A549 (cell line): ENCODE data around the gene ACD. TPM values are rescaled to one million over a fixed set of nuclear protein-coding genes. Genes with fewer than 3 reads are reported as not detected.

Experiments used
- ATAC-seq, 2 experiments: fragments of 200-7000 bp in 1 of 2; fragments of >200 bp in 1 of 2; cut with Nextera tagmentation in 1 of 2; cut with Tn5 transposase in 1 of 2; 3 replicates each; pipeline versions ENCODE4 v1.8.0 to v1.9.1; 2018 to 2020; ENCODE audit warnings: mild to moderate bottlenecking in 1 of 2, moderate library complexity in 1 of 2
- CTCF ChIA-PET: fragments of 300-600 bp; sonication (Branson Sonifier 250); formaldehyde crosslinking; extraction: SDS; loops from one replicate; lab custom pipeline; 2021; ENCODE audit warnings: antibody characterized with exemption, inconsistent platforms; lab: Yijun Ruan, JAX
- POLR2A ChIA-PET: fragments of 350-600 bp; formaldehyde crosslinking; extraction: SDS; loops from one replicate; lab custom pipeline; 2021; ENCODE audit warnings: antibody characterized with exemption, inconsistent platforms; lab: Yijun Ruan, JAX
- DNase-seq, 2 experiments: peaks; one replicate each; pipeline versions ENCODE4 v3.0.0 to v3.0.0-alpha.2; 2011 to 2016; ENCODE audit warnings: low read depth in 1 of 2, low spot score in 1 of 2
- FAIRE-seq: peaks from 2 replicates; lab custom pipeline; 2011; peaks lifted over from hg19 to GRCh38; lab: Jason Lieb, UNC
- H3K27ac ChIP-seq, 2 experiments: fragments of >200 bp; sonication (Bioruptor Twin); formaldehyde crosslinking; 3 replicates each; pipeline ENCODE4 v1.5.1; 2016 to 2017
- H3K4me1 ChIP-seq: fragments of >200 bp; sonication (Bioruptor Twin); formaldehyde crosslinking; 3 replicates; pipeline ENCODE4 v1.6.1; 2016
- H3K4me2 ChIP-seq: fragments of >200 bp; sonication (Bioruptor Twin); formaldehyde crosslinking; 3 replicates; pipeline ENCODE4 v1.6.1; 2016
- H3K4me3 ChIP-seq: fragments of >200 bp; sonication (Bioruptor Twin); formaldehyde crosslinking; 3 replicates; pipeline ENCODE4 v1.5.1; 2016
- H3K9me3 ChIP-seq: fragments of >200 bp; sonication (Bioruptor Twin); formaldehyde crosslinking; 3 replicates; pipeline ENCODE4 v1.6.1; 2016
- CBX2 ChIP-seq: fragments of 200-600 bp; sonication (generic); IDR thresholded peaks from 2 replicates; pipeline ENCODE4 v1.6.1; 2016; ENCODE audit warnings: low read depth, mild to moderate bottlenecking, borderline replicate concordance
- CHD2 ChIP-seq: fragments of 150-350 bp; IDR thresholded peaks from 2 replicates; pipeline ENCODE4 v1.6.1; 2014; ENCODE audit warnings: low read length; ENCODE audit not compliant: partially characterized antibody
- CTCF ChIP-seq: fragments of >200 bp; sonication (Bioruptor Twin); formaldehyde crosslinking; IDR thresholded peaks from 3 replicates; pipeline ENCODE4 v1.5.1; 2016
- ESRRA ChIP-seq: fragments of 150-350 bp; IDR thresholded peaks from 2 replicates; pipeline ENCODE4 v1.6.1; 2014; ENCODE audit warnings: mild to moderate bottlenecking, low read length, borderline replicate concordance
- FOSB ChIP-seq: fragments of 250-450 bp; sonication (Bioruptor Pico); IDR thresholded peaks from 2 replicates; pipeline ENCODE4 v1.5.0; 2020; ENCODE audit warnings: mild to moderate bottlenecking, moderate library complexity
- FOXS1 ChIP-seq: fragments of 250-450 bp; sonication (Bioruptor Pico); IDR thresholded peaks from 2 replicates; pipeline ENCODE4 v1.5.0; 2020; ENCODE audit warnings: mild to moderate bottlenecking, moderate library complexity
- GATA3 ChIP-seq: IDR thresholded peaks from 2 replicates; pipeline ENCODE4 v1.6.1; 2012; ENCODE audit warnings: borderline replicate concordance
- HES2 ChIP-seq: fragments of >200 bp; sonication (Bioruptor Twin); formaldehyde crosslinking; IDR thresholded peaks from 2 replicates; pipeline ENCODE4 v1.6.1; 2016
- HMGXB4 ChIP-seq: fragments of 250-450 bp; sonication (Bioruptor Pico); IDR thresholded peaks from 2 replicates; pipeline ENCODE4 v1.5.0; 2021; ENCODE audit warnings: mild to moderate bottlenecking, moderate library complexity, borderline replicate concordance
- HOXB13 ChIP-seq: fragments of 250-450 bp; sonication (Bioruptor Pico); IDR thresholded peaks from 2 replicates; pipeline ENCODE4 v1.5.0; 2020; ENCODE audit warnings: low read depth, mild to moderate bottlenecking, moderate library complexity
- HOXB5 ChIP-seq: fragments of 250-450 bp; sonication (Bioruptor Pico); IDR thresholded peaks from 2 replicates; pipeline ENCODE4 v1.5.0; 2020; ENCODE audit warnings: mild to moderate bottlenecking, moderate library complexity
- JUN ChIP-seq, 2 experiments: fragments of >200 bp; sonication (Bioruptor Twin); formaldehyde crosslinking; IDR thresholded peaks; 2 replicates in 1 of 2; 3 replicates in 1 of 2; pipeline ENCODE4 v1.6.1; 2016 to 2017
- KDM5A ChIP-seq: fragments of 200-600 bp; sonication (generic); IDR thresholded peaks from 2 replicates; pipeline ENCODE4 v1.6.1; 2016; ENCODE audit warnings: antibody characterized with exemption, mild to moderate bottlenecking
- MAZ ChIP-seq: fragments of 150-350 bp; IDR thresholded peaks from 2 replicates; pipeline ENCODE4 v1.6.1; 2014; ENCODE audit warnings: antibody characterized with exemption, low read depth, low read length, borderline replicate concordance
- MYC ChIP-seq: IDR thresholded peaks from 2 replicates; pipeline ENCODE4 v1.6.1; 2012; ENCODE audit warnings: mild to moderate bottlenecking, inconsistent platforms, low read length, improper control_type of control experiment, borderline replicate concordance
- NFE2L2 ChIP-seq: fragments of 150-350 bp; conservative IDR thresholded peaks from 2 replicates; pipeline ENCODE4 v1.6.1; 2014; ENCODE audit warnings: low read length
- NPAS2 ChIP-seq: fragments of 250-450 bp; sonication (Bioruptor Pico); IDR thresholded peaks from 2 replicates; pipeline ENCODE4 v1.8.0; 2022; ENCODE audit warnings: mild to moderate bottlenecking, moderate library complexity, borderline replicate concordance
- POLR2A ChIP-seq: IDR thresholded peaks from 2 replicates; pipeline ENCODE4 v1.6.1; 2012; ENCODE audit warnings: mild to moderate bottlenecking, low read length
- POLR2AphosphoS2 ChIP-seq: conservative IDR thresholded peaks from 2 replicates; pipeline ENCODE4 v1.6.1; 2012; ENCODE audit warnings: low read length, improper control_type of control experiment, inconsistent platforms
- RARB ChIP-seq: fragments of 250-450 bp; sonication (Bioruptor Pico); IDR thresholded peaks from 2 replicates; pipeline ENCODE4 v1.8.0; 2021; ENCODE audit warnings: mild to moderate bottlenecking, moderate library complexity
- RCOR1 ChIP-seq: fragments of 150-350 bp; IDR thresholded peaks from 2 replicates; pipeline ENCODE4 v1.6.1; 2014; ENCODE audit warnings: antibody characterized with exemption, low read length, low read depth
- REST ChIP-seq: fragments of 200-600 bp; sonication (generic); IDR thresholded peaks from 2 replicates; pipeline ENCODE4 v1.6.1; 2016; ENCODE audit warnings: antibody characterized with exemption, mild to moderate bottlenecking, moderate library complexity
- RNF2 ChIP-seq: fragments of 200-600 bp; sonication (generic); IDR thresholded peaks from 2 replicates; pipeline ENCODE4 v1.6.1; 2016; ENCODE audit warnings: low read depth, mild to moderate bottlenecking, antibody characterized with exemption, moderate library complexity, borderline replicate concordance
- SMC3 ChIP-seq: fragments of >200 bp; sonication (Bioruptor Twin); formaldehyde crosslinking; IDR thresholded peaks from 3 replicates; pipeline ENCODE4 v1.6.1; 2018; ENCODE audit warnings: inconsistent platforms
- SREBF2 ChIP-seq: fragments of 450-650 bp; IDR thresholded peaks from 2 replicates; pipeline ENCODE4 v1.6.1; 2014; ENCODE audit warnings: mild to moderate bottlenecking, moderate library complexity
- TP53 ChIP-seq: fragments of 250-450 bp; sonication (Bioruptor Pico); IDR thresholded peaks from 2 replicates; pipeline ENCODE4 v1.5.0; 2021; ENCODE audit warnings: mild to moderate bottlenecking, moderate library complexity
- ZFP36 ChIP-seq: fragments of 450-650 bp; IDR thresholded peaks from 2 replicates; pipeline ENCODE4 v1.6.1; 2014; ENCODE audit warnings: borderline replicate concordance; ENCODE audit not compliant: partially characterized antibody
- ZNF302 ChIP-seq: fragments of 250-450 bp; sonication (Bioruptor Pico); IDR thresholded peaks from 2 replicates; pipeline ENCODE4 v1.9.0; 2021; ENCODE audit warnings: inconsistent platforms, mild to moderate bottlenecking, moderate library complexity
- WGBS: methylation state at CpG from one replicate; pipeline ENCODE4 v1.1.6; 2017; ENCODE audit errors: missing lambda C conversion rate; 5-methylcytosine and 5-hydroxymethylcytosine counted together
- polyA plus RNA-seq, 4 experiments: library from polyadenylated mRNA; depleted of rRNA in 3 of 4; stranded (reverse); fragments of >200 nt; fragmentation: RNase III in 1 of 4; extraction: RNeasy Plus Mini Kit Qiagen cat#74134 plus additional on column Dnase treatment in 1 of 4; gene quantifications; 2 replicates in 3 of 4; 3 replicates in 1 of 4; pipeline ENCODE4 v1.2.3, GENCODE V29; 2011 to 2017
- TF ChIP-seq, protein P1 (sequence below): fragments of 250-450 bp; sonication (Bioruptor Pico); IDR thresholded peaks from 2 replicates; pipeline ENCODE4 v1.5.0; 2020; ENCODE audit warnings: low read depth, mild to moderate bottlenecking, moderate library complexity
- TF ChIP-seq, protein P2 (sequence below): IDR thresholded peaks from 2 replicates; pipeline ENCODE4 v1.6.1; 2012; ENCODE audit warnings: low read depth, borderline replicate concordance

The ACD gene
- polyA plus RNA-seq, 2 of the 4 experiments (the other 2 are of a cell fraction) = 19.4 to 26.4 TPM

GRCh38 chr16:67651039-67651438 lies 9.0 kb downstream of the ACD start:
- no peak for TF ChIP-seq FOXS1
- TF ChIP-seq REST = no peak
- no peak for TF ChIP-seq HES2
- TF ChIP-seq HMGXB4 (CRISPR knock-in tag) = no peak
- TF ChIP-seq ESRRA = no peak
- TF ChIP-seq FOSB = no peak
- TF ChIP-seq CHD2 = no peak
- TF ChIP-seq MAZ = no peak
- TF ChIP-seq NFE2L2 = no peak
- no peak for TF ChIP-seq SREBF2
- TF ChIP-seq CTCF = no peak
- TF ChIP-seq TP53 = no peak
- TF ChIP-seq KDM5A = no peak
- TF ChIP-seq NPAS2 (CRISPR knock-in tag) = no peak
- TF ChIP-seq RCOR1 = no peak
- no peak for TF ChIP-seq MYC
- no peak for TF ChIP-seq GATA3
- DNase-seq = no peak
- ChIA-PET CTCF (interaction anchor here (0.8 to 17.9 kb wide), 11 partner anchors 9 to 161 kb away, joined by 3 to 205 read pairs (median 5); partner anchors contain the start of genes ACD and CTCF), POLR2A (no interaction called here)
- Histone ChIP-seq H3K9me3 (no peaks in the 10 kb centered on the region), H3K4me2 (no peak overlapping the region), H3K4me1 (peaks cover 9% of the 10 kb centered on the region; the same call in 2 of the 3 replicates), H3K27ac (no peak overlapping the region), H3K4me3 (no peak overlapping the region)
- ATAC-seq = no peak
- 74% methylated on average over 7 of the region's 7 CpGs for WGBS
- FAIRE-seq = no peak

DNA sequence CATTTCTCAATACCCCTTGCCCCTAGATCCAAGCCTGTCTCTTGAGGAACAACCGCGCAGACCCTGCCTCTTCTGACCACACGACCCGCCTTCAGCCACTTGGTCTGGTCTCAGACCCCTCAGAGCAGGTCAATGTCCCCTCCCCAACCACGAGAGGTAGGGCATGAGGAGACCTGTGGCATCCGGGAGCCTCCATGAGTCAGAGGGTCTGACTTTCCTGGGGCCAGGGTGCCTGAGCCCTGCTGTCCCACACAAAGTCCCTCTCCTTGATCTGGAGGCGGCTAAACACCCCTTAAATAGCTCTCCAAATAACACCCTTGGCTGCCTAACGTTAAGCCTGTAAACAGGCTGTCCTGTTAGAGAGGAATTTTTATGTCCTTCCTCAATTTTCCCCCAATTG lies 10.0 kb downstream of the ACD start:
- H3K9me3 ChIP-seq = no peaks in the 10 kb centered on the region
- no peak overlapping the region for H3K27ac ChIP-seq
- CTCF ChIA-PET = interaction anchor here (1.2 to 17.9 kb wide), 5 partner anchors 79 to 127 kb away, joined by 3 to 205 read pairs (median 9); partner anchors contain the start of gene CTCF
- ATAC-seq = no peak
- no peak for FAIRE-seq
- POLR2A ChIA-PET = no interaction called here
- DNase-seq = no peak
- H3K4me2 ChIP-seq = no peak overlapping the region
- H3K4me3 ChIP-seq = no peak overlapping the region
- 57% methylated on average over 8 of the region's 8 CpGs for WGBS
- H3K4me1 ChIP-seq = peaks cover 11% of the 10 kb centered on the region; the same call in 2 of the 3 replicates
- TF ChIP-seq HOXB13 (no peak), ZFP36 (no peak), RARB (CRISPR knock-in tag) (no peak), CBX2 (no peak), HOXB5 (CRISPR knock-in tag) (no peak), POLR2A (no peak), JUN (IDR thresholded peaks at IDR 0.05) (no peak), TP53 (no peak), SMC3 (no peak), POLR2AphosphoS2 (no peak), RNF2 (no peak), ZNF302 (CRISPR knock-in tag) (no peak)
- TF ChIP-seq, protein P1, sequence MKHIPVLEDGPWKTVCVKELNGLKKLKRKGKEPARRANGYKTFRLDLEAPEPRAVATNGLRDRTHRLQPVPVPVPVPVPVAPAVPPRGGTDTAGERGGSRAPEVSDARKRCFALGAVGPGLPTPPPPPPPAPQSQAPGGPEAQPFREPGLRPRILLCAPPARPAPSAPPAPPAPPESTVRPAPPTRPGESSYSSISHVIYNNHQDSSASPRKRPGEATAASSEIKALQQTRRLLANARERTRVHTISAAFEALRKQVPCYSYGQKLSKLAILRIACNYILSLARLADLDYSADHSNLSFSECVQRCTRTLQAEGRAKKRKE (CRISPR knock-in tag) = no peak
- TF ChIP-seq, protein P2, sequence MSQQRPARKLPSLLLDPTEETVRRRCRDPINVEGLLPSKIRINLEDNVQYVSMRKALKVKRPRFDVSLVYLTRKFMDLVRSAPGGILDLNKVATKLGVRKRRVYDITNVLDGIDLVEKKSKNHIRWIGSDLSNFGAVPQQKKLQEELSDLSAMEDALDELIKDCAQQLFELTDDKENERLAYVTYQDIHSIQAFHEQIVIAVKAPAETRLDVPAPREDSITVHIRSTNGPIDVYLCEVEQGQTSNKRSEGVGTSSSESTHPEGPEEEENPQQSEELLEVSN = no peak
